ENCODE measurements around the gene RSL1D1. TPM values are rescaled to one million over a fixed set of nuclear protein-coding genes. Genes with fewer than 3 reads are reported as not detected.

RSL1D1 gene
- total RNA-seq, 1 donor from 2014 or later, result 89.6 TPM

DNA sequence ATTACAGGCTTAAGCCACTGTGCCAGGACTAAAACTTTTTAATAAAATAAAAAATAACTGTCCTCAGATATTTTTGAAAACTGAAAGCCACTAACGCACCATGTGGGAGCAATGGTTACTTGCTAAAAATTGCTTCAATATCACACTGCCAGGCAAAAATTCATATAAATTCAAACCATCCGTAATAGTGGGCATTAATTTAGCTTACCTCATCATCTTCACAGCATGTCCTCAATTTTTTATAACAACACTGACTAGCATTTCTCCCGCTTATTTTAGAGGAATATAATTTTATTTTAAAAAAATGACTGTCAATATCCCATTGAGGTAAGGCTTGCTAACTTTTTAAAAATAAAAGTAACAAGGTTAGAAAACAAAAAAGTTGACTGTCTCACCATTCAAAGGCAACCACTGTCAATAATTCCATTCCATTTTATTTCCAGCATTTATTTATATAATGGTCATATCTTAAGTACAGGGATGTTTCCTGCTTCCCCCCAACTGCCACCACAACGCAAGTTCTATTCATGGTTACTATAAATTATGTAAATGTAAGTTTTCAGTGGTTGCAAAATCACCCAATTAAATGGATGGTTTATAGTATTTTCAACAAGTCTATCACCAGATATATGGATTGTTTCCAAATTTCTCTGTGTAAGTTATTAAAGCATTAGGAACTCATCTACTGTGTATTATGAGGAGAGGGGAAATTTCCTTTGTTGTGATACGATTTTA is 39.1 kb upstream of the RSL1D1 start:
- no peak overlapping the region for H3K27ac Mint-ChIP-seq (ENCODE audit: unreplicated experiment)
- peaks cover 30% of the 10 kb centered on the region for H3K36me3 Mint-ChIP-seq (ENCODE audit: low read depth)
- TF ChIP-seq CTCF (IDR thresholded peaks at IDR 0.05), result no peak
- no peak for DNase-seq (ENCODE audit: low spot score)
- H3K4me3 Mint-ChIP-seq (ENCODE audit: unreplicated experiment), result no peak overlapping the region
- no peaks in the 10 kb centered on the region for H3K4me1 Mint-ChIP-seq (ENCODE audit: low read depth)
- no peaks in the 10 kb centered on the region for H3K27me3 Mint-ChIP-seq (ENCODE audit: low read depth)
- no peaks in the 10 kb centered on the region for H3K9me3 Mint-ChIP-seq (ENCODE audit: low read depth)

- H3K27me3 Mint-ChIP-seq (ENCODE audit: low read depth), result no peaks in the 10 kb centered on the region
- H3K27ac Mint-ChIP-seq (ENCODE audit: unreplicated experiment), result no peak overlapping the region
- H3K4me3 Mint-ChIP-seq (ENCODE audit: unreplicated experiment), result no peak overlapping the region
- H3K4me1 Mint-ChIP-seq (ENCODE audit: low read depth), result no peaks in the 10 kb centered on the region
- DNase-seq (ENCODE audit: low spot score), result no peak
- H3K36me3 Mint-ChIP-seq (ENCODE audit: low read depth), result peaks cover 30% of the 10 kb centered on the region
- no peak for TF ChIP-seq CTCF (IDR thresholded peaks at IDR 0.05)
- H3K9me3 Mint-ChIP-seq (ENCODE audit: low read depth), result no peaks in the 10 kb centered on the region
Observed at GRCh38 chr16:11886881-11887280, 35.5 kb upstream of the RSL1D1 start.

GRCh38 chr16:11884035-11884434 is 32.7 kb upstream of the RSL1D1 start:
- Mint-ChIP-seq H3K4me3 (ENCODE audit: unreplicated experiment) (no peak overlapping the region), H3K36me3 (ENCODE audit: low read depth) (peaks cover 38% of the 10 kb centered on the region), H3K4me1 (ENCODE audit: low read depth) (no peaks in the 10 kb centered on the region), H3K27ac (ENCODE audit: unreplicated experiment) (no peak overlapping the region), H3K9me3 (ENCODE audit: low read depth) (no peaks in the 10 kb centered on the region), H3K27me3 (ENCODE audit: low read depth) (no peaks in the 10 kb centered on the region)
- DNase-seq (ENCODE audit: low spot score), result no peak
- no peak for TF ChIP-seq CTCF (IDR thresholded peaks at IDR 0.05)

DNA sequence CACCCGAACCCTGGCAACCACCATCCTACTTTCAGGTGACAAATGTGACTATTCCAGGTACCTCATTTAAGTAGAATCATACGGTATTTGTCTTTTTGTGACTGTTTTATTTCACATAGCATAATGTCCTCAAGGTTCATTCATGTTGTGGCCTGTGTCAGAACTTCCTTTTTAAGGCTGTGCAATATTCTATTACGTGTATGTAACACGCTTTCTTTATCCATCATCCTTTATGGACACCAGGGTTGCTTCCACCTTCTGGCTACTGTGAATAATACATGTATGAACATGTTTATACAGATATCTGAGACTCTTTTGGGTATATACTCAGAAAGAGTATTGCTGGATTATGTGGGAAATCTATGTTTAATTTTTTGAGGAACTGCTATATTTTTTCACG is 28.7 kb upstream of the RSL1D1 start:
- peaks cover 26% of the 10 kb centered on the region for H3K36me3 Mint-ChIP-seq (ENCODE audit: low read depth)
- peak; percentile 49 for TF ChIP-seq CTCF (IDR thresholded peaks at IDR 0.05)

DNA sequence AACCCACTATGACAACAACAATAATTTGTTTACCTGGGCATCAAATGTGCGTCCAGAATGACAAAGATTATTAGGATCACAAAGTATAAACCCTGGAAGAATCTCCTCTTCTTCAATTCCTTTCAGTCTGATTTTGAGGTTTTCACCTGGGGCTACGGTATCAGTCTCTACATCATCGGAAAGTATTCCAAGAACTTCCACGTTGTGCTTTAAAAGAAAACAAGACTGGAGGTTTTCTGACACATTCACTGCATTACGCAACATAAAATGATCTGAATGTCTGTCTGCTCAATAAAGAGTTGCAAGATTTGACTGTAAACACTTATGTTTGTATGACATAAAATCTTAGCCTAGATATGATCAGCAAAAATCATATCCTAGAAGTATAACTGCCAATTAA is 26.0 kb upstream of the RSL1D1 start:
- no peak for DNase-seq (ENCODE audit: low spot score)
- H3K4me1 Mint-ChIP-seq (ENCODE audit: low read depth), result peaks cover 7% of the 10 kb centered on the region
- no peaks in the 10 kb centered on the region for H3K27me3 Mint-ChIP-seq (ENCODE audit: low read depth)
- peak overlapping the region; percentile 27 for H3K27ac Mint-ChIP-seq (ENCODE audit: unreplicated experiment)
- peaks cover 28% of the 10 kb centered on the region for H3K36me3 Mint-ChIP-seq (ENCODE audit: low read depth)
- no peak overlapping the region for H3K4me3 Mint-ChIP-seq (ENCODE audit: unreplicated experiment)
- no peaks in the 10 kb centered on the region for H3K9me3 Mint-ChIP-seq (ENCODE audit: low read depth)
- no peak for TF ChIP-seq CTCF (IDR thresholded peaks at IDR 0.05)

More for the DNA sequence above, 28.7 kb upstream of the RSL1D1 start:
- Mint-ChIP-seq H3K4me3 (ENCODE audit: unreplicated experiment) (no peak overlapping the region), H3K9me3 (ENCODE audit: low read depth) (no peaks in the 10 kb centered on the region), H3K27ac (ENCODE audit: unreplicated experiment) (peak overlapping the region; percentile 54), H3K4me1 (ENCODE audit: low read depth) (peaks cover 7% of the 10 kb centered on the region), H3K27me3 (ENCODE audit: low read depth) (no peaks in the 10 kb centered on the region)
- DNase-seq (ENCODE audit: low spot score), result no peak

All from chondrocyte (in vitro differentiated cells).